GM19239 (cell line): ENCODE measurements around the gene SLX1A.
"Not testable (repeated sequence)": the region's sequence is repeated elsewhere in the genome, so short reads cannot be mapped to it uniquely, and the experiment has no call there.

Source experiments
- DNase-seq: peaks from one replicate; pipeline ENCODE4 v3.0.0; 2011; ENCODE audit warnings: low spot score; ENCODE audit not compliant: insufficient read length
- FAIRE-seq: peaks from 2 replicates; lab custom pipeline; 2011; peaks lifted over from hg19 to GRCh38; lab: Jason Lieb, UNC

SLX1A gene

GRCh38 chr16:30193615-30194014, at the start of gene SLX1A, which contains the start of gene BOLA2B:
TSS of gene SLX1A (plus strand) at chr16:30193875. CDS start at chr16:30194085, 210 bp downstream.
TSS of gene BOLA2B (minus strand) at chr16:30193666. CDS start at chr16:30193595, 71 bp downstream.
- not testable (repeated sequence) for DNase-seq
- peak; percentile 99 for FAIRE-seq

GRCh38 chr16:30144017-30144416, 49.7 kb upstream of the SLX1A start:
- DNase-seq (no peak), FAIRE-seq (no peak)

- DNase-seq (no peak), FAIRE-seq (no peak)
These were observed 48.8 kb upstream of the SLX1A start for GRCh38 chr16:30144917-30145316.

- no peak for DNase-seq
- FAIRE-seq, result no peak
These were observed 48.0 kb upstream of the SLX1A start for GRCh38 chr16:30145657-30146056.

- FAIRE-seq, result no peak
- DNase-seq, result no peak
These were observed 45.7 kb upstream of the SLX1A start for GRCh38 chr16:30147843-30148510.

DNA sequence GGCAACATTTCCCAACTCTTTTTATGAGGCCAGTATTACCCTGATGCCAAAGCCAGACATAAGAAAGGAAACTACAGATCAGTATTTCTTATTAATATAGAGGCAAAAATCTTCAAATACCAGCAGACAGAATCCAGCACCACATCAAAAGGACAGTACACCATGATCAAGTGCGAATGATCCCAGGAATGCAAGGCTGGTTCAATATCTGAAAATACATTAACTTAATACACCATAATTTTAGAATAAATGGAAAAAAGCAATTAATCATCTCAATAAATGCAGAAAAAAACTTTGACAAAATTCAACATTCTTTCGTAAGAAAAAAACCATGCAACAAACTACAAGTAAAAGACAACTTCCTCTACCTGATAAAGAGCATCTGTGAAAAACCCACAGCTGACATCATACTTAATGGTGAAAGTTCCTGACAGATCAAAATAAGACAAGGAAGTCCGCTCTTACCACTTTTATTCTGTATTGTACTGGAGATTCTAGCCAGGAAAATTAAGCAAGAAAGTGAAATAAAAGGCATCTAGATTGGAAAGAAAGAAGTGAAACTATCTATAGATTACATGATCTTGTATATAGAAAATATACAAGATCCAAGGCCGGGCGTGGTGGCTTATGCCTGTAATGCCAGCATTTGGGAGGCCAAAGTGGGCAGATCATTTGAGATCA, 44.3 kb upstream of the SLX1A start:
- FAIRE-seq (no peak), DNase-seq (no peak)

GRCh38 chr16:30151091-30151490, 42.6 kb upstream of the SLX1A start:
- no peak for DNase-seq
- FAIRE-seq, result no peak

DNA sequence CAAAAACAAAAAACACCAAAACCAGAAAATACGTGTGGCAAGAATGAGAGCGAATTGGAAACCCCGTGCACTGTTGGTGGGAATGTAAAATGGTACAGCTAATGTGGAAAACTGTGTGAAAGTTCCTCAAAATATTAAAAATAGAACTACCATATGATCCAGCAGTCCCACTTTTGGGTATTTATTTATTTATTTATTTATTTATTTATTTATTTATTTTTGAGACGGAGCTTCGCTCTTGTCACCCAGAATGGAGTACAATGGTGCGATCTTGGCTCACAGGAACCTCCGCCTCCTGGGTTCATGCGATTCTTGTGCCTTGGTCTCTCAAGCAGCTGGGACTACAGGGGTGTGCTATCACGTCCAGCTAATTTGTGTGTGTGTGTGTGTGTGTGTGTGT, 41.2 kb upstream of the SLX1A start:
- no peak for FAIRE-seq
- no peak for DNase-seq

GRCh38 chr16:30155188-30155587, 38.5 kb upstream of the SLX1A start:
- DNase-seq, result no peak
- no peak for FAIRE-seq

DNA sequence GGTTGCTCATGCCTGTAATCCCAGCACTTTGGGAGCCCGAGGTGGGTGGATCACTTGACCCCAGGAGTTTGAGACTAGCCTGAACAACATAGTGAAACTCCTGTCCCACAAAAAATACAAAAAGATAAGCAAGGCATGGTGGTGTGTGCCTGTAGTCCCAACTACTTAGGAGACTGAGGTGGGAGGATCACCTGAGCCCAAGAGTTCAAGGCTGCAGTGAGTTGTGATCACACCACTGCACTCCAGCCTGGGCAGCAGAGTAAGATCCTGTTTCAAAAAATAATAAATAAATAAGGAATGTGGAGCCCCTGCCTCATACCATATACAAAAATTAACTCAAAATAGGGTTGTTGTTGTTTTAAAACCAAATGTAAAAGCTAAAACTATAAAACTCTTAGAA, 36.5 kb upstream of the SLX1A start:
- no peak for DNase-seq
- no peak for FAIRE-seq

GRCh38 chr16:30163538-30163937, 30.1 kb upstream of the SLX1A start:
- FAIRE-seq, result no peak
- no peak for DNase-seq

DNA sequence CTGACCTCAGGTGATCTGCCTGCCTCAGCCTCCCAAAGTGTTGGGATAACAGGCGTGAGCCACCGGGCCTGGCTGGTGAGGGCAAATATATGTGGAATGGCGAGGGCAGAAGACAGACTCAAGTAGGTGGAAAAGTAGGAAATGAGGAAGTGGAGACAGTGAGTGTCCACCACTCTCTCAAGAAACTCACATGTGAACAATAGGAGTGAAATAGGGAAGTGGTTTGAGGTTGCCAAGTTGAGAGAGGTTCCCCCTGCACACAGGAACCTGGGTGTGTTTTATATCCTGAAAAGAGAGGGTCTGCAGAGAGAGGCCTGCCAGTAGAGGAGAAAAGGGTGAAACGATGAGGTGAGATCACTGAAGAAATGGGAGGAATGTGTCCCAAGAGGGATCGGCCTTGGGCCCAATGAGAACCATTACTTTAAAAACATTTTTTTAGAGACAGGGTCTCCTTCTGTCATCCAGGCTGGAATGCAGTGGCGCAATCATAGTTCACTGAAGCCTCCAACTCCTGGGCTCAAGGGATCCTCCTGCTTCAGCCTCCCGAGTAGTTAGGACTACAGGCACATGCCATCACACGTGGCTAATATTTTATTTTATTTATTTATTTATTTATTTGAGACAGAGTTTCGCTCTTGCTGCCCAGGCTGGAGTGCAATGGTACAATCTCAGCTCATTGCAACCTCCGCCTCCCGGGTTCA, 27.3 kb upstream of the SLX1A start:
- peak; percentile 67 for FAIRE-seq
- peak; percentile 86 for DNase-seq

DNA sequence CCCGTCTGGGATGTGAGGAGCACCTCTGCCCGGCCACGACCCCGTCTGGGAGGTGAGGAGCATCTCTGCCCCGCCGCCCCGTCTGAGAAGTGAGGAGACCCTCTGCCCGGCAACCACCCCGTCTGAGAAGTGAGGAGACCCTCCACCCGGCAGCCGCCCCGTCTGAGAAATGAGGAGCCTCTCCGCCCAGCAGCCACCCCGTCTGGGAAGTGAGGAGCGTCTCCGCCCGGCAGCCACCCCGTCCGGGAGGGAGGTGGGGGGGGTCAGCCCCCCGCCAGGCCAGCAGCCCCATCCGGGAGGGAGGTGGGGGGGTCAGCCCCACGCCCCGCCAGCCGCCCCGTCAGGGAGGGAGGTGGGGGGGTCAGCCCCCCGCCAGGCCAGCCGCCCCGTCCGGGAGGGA, 24.9 kb upstream of the SLX1A start:
- not testable (repeated sequence) for FAIRE-seq, DNase-seq

- not testable (repeated sequence) for DNase-seq, FAIRE-seq
These were observed 24.3 kb upstream of the SLX1A start for GRCh38 chr16:30169416-30169815.

GRCh38 chr16:30170145-30170544, 23.5 kb upstream of the SLX1A start:
- FAIRE-seq, DNase-seq: not testable (repeated sequence)

DNA sequence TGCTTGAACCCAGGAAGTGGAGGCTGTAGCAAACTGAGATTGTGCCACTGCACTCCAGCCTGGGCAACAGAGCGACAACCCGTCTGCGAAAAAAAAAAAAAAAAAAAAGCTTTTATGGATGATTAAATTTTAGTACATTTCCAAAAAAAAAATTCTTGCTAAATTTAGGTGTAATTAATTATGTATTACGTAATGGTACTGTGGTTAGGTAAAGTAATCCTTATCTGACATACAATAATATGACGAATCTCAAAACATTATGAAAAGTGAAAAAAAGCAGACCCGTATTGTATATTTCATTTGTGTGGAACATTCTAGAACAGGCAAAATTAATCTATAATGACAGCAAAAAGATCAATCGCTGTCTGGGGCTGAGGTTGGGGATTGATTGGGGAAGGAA, 20.6 kb upstream of the SLX1A start:
- no peak for DNase-seq
- no peak for FAIRE-seq

GRCh38 chr16:30176876-30177275, 16.8 kb upstream of the SLX1A start:
- not testable (repeated sequence) for DNase-seq, FAIRE-seq

GRCh38 chr16:30179195-30179594, 14.5 kb upstream of the SLX1A start:
- DNase-seq, result no peak
- no peak for FAIRE-seq

DNA sequence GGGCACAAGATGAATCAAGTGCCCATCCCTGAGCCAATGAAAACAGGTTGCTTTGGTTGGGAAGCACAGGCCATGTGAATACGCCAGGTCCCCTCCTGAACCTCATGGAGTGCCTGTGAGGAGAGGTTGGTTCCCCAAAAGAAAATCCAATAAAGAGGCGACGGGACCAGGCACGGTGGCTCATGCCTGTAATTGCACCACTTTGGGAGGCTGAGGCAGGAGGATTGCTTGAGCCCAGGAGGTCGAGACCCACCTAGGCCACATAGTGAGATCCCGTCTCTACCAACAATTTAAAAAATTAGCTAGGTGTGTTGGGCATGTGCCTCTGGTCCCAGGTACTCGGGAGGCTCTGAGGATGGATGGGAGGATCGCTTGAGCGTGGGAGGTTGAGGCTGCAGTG, 13.7 kb upstream of the SLX1A start:
- no peak for FAIRE-seq

GRCh38 chr16:30180741-30181140, 12.9 kb upstream of the SLX1A start:
- DNase-seq (no peak), FAIRE-seq (no peak)

More for the DNA sequence above, 13.7 kb upstream of the SLX1A start:
- no peak for DNase-seq
